CD8-positive, alpha-beta memory T cell (primary cell): Measurements from ENCODE around the gene A2M. TPM values are rescaled to one million over a fixed set of nuclear protein-coding genes. Genes with fewer than 3 reads are reported as not detected.
"Not testable (repeated sequence)": the region's sequence is repeated elsewhere in the genome, so short reads cannot be mapped to it uniquely, and the experiment has no call there.

Source experiments
- CTCF ChIA-PET: fragments of 350-600 bp; sonication (Branson Sonifier 250); formaldehyde crosslinking; loops from one replicate; lab custom pipeline; 2021; ENCODE audit warnings: antibody characterized with exemption; lab: Charles Lee
- POLR2A ChIA-PET: fragments of 350-600 bp; sonication (Branson Sonifier 250); formaldehyde crosslinking; loops from one replicate; lab custom pipeline; 2021; ENCODE audit warnings: antibody characterized with exemption; lab: Charles Lee
- DNase-seq, 5 donors: peaks; one replicate each; pipeline versions ENCODE4 v3.0.0 to v3.0.0-alpha.2; 2020 to 2022; ENCODE audit warnings: mixed read lengths in 1 of 5
- H3K27ac ChIP-seq: one replicate; pipeline ENCODE4 v1.7.0; 2013; ENCODE audit warnings: low read depth, mild to moderate bottlenecking, low read length, moderate library complexity
- H3K27me3 ChIP-seq: 2 replicates; pipeline ENCODE4 v1.7.0; 2013; ENCODE audit warnings: low read length, mild to moderate bottlenecking; ENCODE audit not compliant: insufficient read depth, poor library complexity, severe bottlenecking
- H3K36me3 ChIP-seq: 2 replicates; pipeline ENCODE4 v1.7.0; 2013; ENCODE audit warnings: mild to moderate bottlenecking, low read length, moderate library complexity; ENCODE audit not compliant: insufficient read depth
- H3K4me1 ChIP-seq: 2 replicates; pipeline ENCODE4 v1.7.0; 2013; ENCODE audit warnings: mild to moderate bottlenecking, low read length, moderate library complexity; ENCODE audit not compliant: insufficient read depth
- H3K4me3 ChIP-seq: 2 replicates; pipeline ENCODE4 v1.7.0; 2013; ENCODE audit warnings: mild to moderate bottlenecking, low read length
- H3K9me3 ChIP-seq: 2 replicates; pipeline ENCODE4 v1.7.0; 2013; ENCODE audit warnings: mild to moderate bottlenecking, low read length
- H3K27ac Mint-ChIP-seq, 8 donors: one replicate each; pipeline ENCODE4 v1.8.0; 2020 to 2021; ENCODE audit warnings: mixed read lengths in 8 of 8, mild to moderate bottlenecking in 6 of 8, inconsistent platforms in 3 of 8, moderate library complexity in 3 of 8
- H3K27me3 Mint-ChIP-seq, 2 donors: one replicate each; pipeline ENCODE4 v1.8.0; 2020 to 2021; ENCODE audit warnings: mixed read lengths in 2 of 2, mild to moderate bottlenecking in 1 of 2, moderate library complexity in 1 of 2
- H3K36me3 Mint-ChIP-seq, 3 donors: one replicate each; pipeline ENCODE4 v1.8.0; 2020 to 2021; ENCODE audit warnings: mixed read lengths in 3 of 3, inconsistent platforms in 1 of 3, mild to moderate bottlenecking in 1 of 3
- H3K4me1 Mint-ChIP-seq, 3 donors: one replicate each; pipeline ENCODE4 v1.8.0; 2020 to 2021; ENCODE audit warnings: mixed read lengths in 3 of 3, inconsistent platforms in 1 of 3, mild to moderate bottlenecking in 1 of 3
- H3K4me3 Mint-ChIP-seq, 7 donors: one replicate each; pipeline ENCODE4 v1.8.0; 2020 to 2021; ENCODE audit warnings: mixed read lengths in 7 of 7, mild to moderate bottlenecking in 6 of 7, moderate library complexity in 4 of 7, inconsistent platforms in 2 of 7
- H3K9me3 Mint-ChIP-seq, 5 donors: one replicate each; pipeline ENCODE4 v1.8.0; 2020 to 2022; ENCODE audit warnings: mixed read lengths in 5 of 5, mild to moderate bottlenecking in 3 of 5, moderate library complexity in 2 of 5, inconsistent platforms in 1 of 5
- polyA plus RNA-seq: library from polyadenylated mRNA; unstranded; fragments of 300-500 nt; fragmentation: Illumina TruSeq; gene quantifications from one replicate; pipeline ENCODE4 v1.2.3, GENCODE V29; 2021
- total RNA-seq, 2 experiments: library from RNA; stranded (reverse); gene quantifications; one replicate each; pipeline ENCODE4 v1.2.3, GENCODE V29; 2021

Gene A2M
- total and polyA plus RNA-seq, 3 experiments from 2014 or later, result 1.4 to 2.2 (median 1.6) TPM

- Histone ChIP-seq H3K9me3 (no peaks in the 10 kb centered on the region), H3K36me3 (no peaks in the 10 kb centered on the region), H3K27me3 (no peaks in the 10 kb centered on the region), H3K4me1 (no peaks in the 10 kb centered on the region), H3K4me3 (no peak overlapping the region), H3K27ac (no peak overlapping the region)
- H3K36me3 Mint-ChIP-seq, result peaks cover 22 to 46% (median 32%) of the 10 kb centered on the region in 3 donors
- peak overlapping the region in 2 of 7 donors; percentile 42 to 48 for H3K4me3 Mint-ChIP-seq
- peaks cover 20 to 30% (median 23%) of the 10 kb centered on the region in 5 donors for H3K9me3 Mint-ChIP-seq
- DNase-seq, result no peak
- H3K27ac Mint-ChIP-seq, result peak overlapping the region in 4 of 8 donors; percentile 19 to 80 (median 54)
- ChIA-PET POLR2A (no interaction called here), CTCF (no interaction called here)
- peaks cover 4 to 6% of the 10 kb centered on the region in 2 donors for H3K27me3 Mint-ChIP-seq
- H3K4me1 Mint-ChIP-seq, result peaks cover 29 to 42% (median 36%) of the 10 kb centered on the region in 3 donors
Observed at GRCh38 chr12:9143929-9144729, 28.4 kb upstream of the A2M start.

- Histone ChIP-seq H3K4me3 (no peak overlapping the region), H3K4me1 (no peaks in the 10 kb centered on the region), H3K27me3 (no peaks in the 10 kb centered on the region), H3K36me3 (no peaks in the 10 kb centered on the region), H3K9me3 (no peaks in the 10 kb centered on the region), H3K27ac (no peak overlapping the region)
- POLR2A ChIA-PET, result no interaction called here
- Mint-ChIP-seq H3K27ac (peak overlapping the region in 4 of 8 donors; percentile 11 to 83 (median 48)), H3K4me1 (peaks cover 38 to 47% (median 39%) of the 10 kb centered on the region in 3 donors), H3K4me3 (no peak overlapping the region), H3K36me3 (peaks cover 24 to 46% (median 28%) of the 10 kb centered on the region in 3 donors), H3K27me3 (peaks cover 4 to 6% of the 10 kb centered on the region in 2 donors), H3K9me3 (peaks cover 20 to 30% (median 23%) of the 10 kb centered on the region in 5 donors)
- no peak for DNase-seq
- CTCF ChIA-PET, result no interaction called here
Observed at GRCh38 chr12:9143137-9143536, 27.4 kb upstream of the A2M start.

- H3K27me3 ChIP-seq, H3K9me3 ChIP-seq, DNase-seq, H3K4me1 ChIP-seq, CTCF ChIA-PET, H3K36me3 ChIP-seq, H3K4me3 ChIP-seq, H3K27ac ChIP-seq, H3K27me3 Mint-ChIP-seq, POLR2A ChIA-PET: not testable (repeated sequence)
- Mint-ChIP-seq H3K4me1 (peaks cover 31 to 49% (median 33%) of the 10 kb centered on the region in 3 donors), H3K36me3 (peaks cover 15 to 26% (median 18%) of the 10 kb centered on the region in 3 donors), H3K27ac (peak overlapping the region in 4 of 8 donors; percentile 30 to 60 (median 48)), H3K4me3 (peak overlapping the region in 1 of 7 donors; percentile 16), H3K9me3 (peaks cover 8 to 14% (median 10%) of the 10 kb centered on the region in 5 donors)
Observed at GRCh38 chr12:9139588-9140290, 24.0 kb upstream of the A2M start.

GRCh38 chr12:9135903-9136310 is 20.2 kb upstream of the A2M start:
- no peaks in the 10 kb centered on the region for H3K9me3 ChIP-seq
- peaks cover 0 to 4% of the 10 kb centered on the region in 2 donors for H3K27me3 Mint-ChIP-seq
- POLR2A ChIA-PET, result no interaction called here
- no peak overlapping the region for H3K27ac ChIP-seq
- CTCF ChIA-PET, result interaction anchor here (1.1 kb wide), 1 partner anchor 11 kb away, joined by 3 read pairs; no protein-coding TSS in a partner anchor
- DNase-seq, result no peak
- H3K27me3 ChIP-seq, result no peaks in the 10 kb centered on the region
- H3K4me3 ChIP-seq, result no peak overlapping the region
- H3K36me3 ChIP-seq, result no peaks in the 10 kb centered on the region
- H3K4me1 ChIP-seq, result no peaks in the 10 kb centered on the region
- no peaks in the 10 kb centered on the region for H3K9me3 Mint-ChIP-seq
- H3K36me3 Mint-ChIP-seq, result peaks cover 9 to 23% (median 23%) of the 10 kb centered on the region in 3 donors
- H3K27ac Mint-ChIP-seq, result no peak overlapping the region
- H3K4me1 Mint-ChIP-seq, result peaks cover 34 to 49% (median 39%) of the 10 kb centered on the region in 3 donors
- H3K4me3 Mint-ChIP-seq, result no peak overlapping the region

- no peak for DNase-seq
Observed at GRCh38 chr12:9134981-9135628, 19.4 kb upstream of the A2M start.

GRCh38 chr12:9133216-9133916 is 17.6 kb upstream of the A2M start:
- no peak for DNase-seq
- H3K36me3 Mint-ChIP-seq, result peaks cover 16 to 39% (median 30%) of the 10 kb centered on the region in 3 donors
- no peak overlapping the region for H3K4me3 ChIP-seq
- H3K27me3 ChIP-seq, result no peaks in the 10 kb centered on the region
- peaks cover 0 to 4% (median 0%) of the 10 kb centered on the region in 5 donors for H3K9me3 Mint-ChIP-seq
- no peaks in the 10 kb centered on the region for H3K4me1 ChIP-seq
- ChIA-PET POLR2A (no interaction called here), CTCF (no interaction called here)
- H3K4me1 Mint-ChIP-seq, result peaks cover 21 to 47% (median 26%) of the 10 kb centered on the region in 3 donors
- H3K27ac ChIP-seq, result no peak overlapping the region
- no peaks in the 10 kb centered on the region for H3K9me3 ChIP-seq
- peaks cover 0 to 1% of the 10 kb centered on the region in 2 donors for H3K27me3 Mint-ChIP-seq
- H3K36me3 ChIP-seq, result no peaks in the 10 kb centered on the region
- H3K27ac Mint-ChIP-seq, result peak overlapping the region in 6 of 8 donors; percentile 10 to 91 (median 34)
- no peak overlapping the region for H3K4me3 Mint-ChIP-seq

More at GRCh38 chr12:9134981-9135628, 19.4 kb upstream of the A2M start:
- CTCF ChIA-PET, result interaction anchor here (1.1 kb wide), 1 partner anchor 10 kb away, joined by 3 read pairs; no protein-coding TSS in a partner anchor
- Mint-ChIP-seq H3K4me3 (no peak overlapping the region), H3K27ac (peak overlapping the region in 3 of 8 donors; percentile 4 to 18 (median 16)), H3K27me3 (peaks cover 0 to 4% of the 10 kb centered on the region in 2 donors), H3K36me3 (peaks cover 12 to 30% (median 23%) of the 10 kb centered on the region in 3 donors), H3K4me1 (peaks cover 34 to 53% (median 39%) of the 10 kb centered on the region in 3 donors), H3K9me3 (peaks cover 0 to under 1% (median 0%) of the 10 kb centered on the region in 5 donors)
- Histone ChIP-seq H3K4me3 (no peak overlapping the region), H3K27me3 (no peaks in the 10 kb centered on the region), H3K36me3 (no peaks in the 10 kb centered on the region), H3K9me3 (no peaks in the 10 kb centered on the region), H3K4me1 (no peaks in the 10 kb centered on the region), H3K27ac (no peak overlapping the region)
- POLR2A ChIA-PET, result no interaction called here

GRCh38 chr12:9132008-9132535 is 16.4 kb upstream of the A2M start:
- Histone ChIP-seq H3K27me3 (no peaks in the 10 kb centered on the region), H3K4me1 (no peaks in the 10 kb centered on the region), H3K27ac (no peak overlapping the region), H3K4me3 (no peak overlapping the region), H3K36me3 (no peaks in the 10 kb centered on the region), H3K9me3 (no peaks in the 10 kb centered on the region)
- CTCF ChIA-PET, result no interaction called here
- peaks cover 0 to 4% (median 0%) of the 10 kb centered on the region in 5 donors for H3K9me3 Mint-ChIP-seq
- H3K27ac Mint-ChIP-seq, result peak overlapping the region in 4 of 8 donors; percentile 5 to 67 (median 12)
- POLR2A ChIA-PET, result no interaction called here
- peaks cover 16 to 45% (median 42%) of the 10 kb centered on the region in 3 donors for H3K36me3 Mint-ChIP-seq
- peaks cover 17 to 34% (median 19%) of the 10 kb centered on the region in 3 donors for H3K4me1 Mint-ChIP-seq
- H3K4me3 Mint-ChIP-seq, result no peak overlapping the region
- no peak for DNase-seq
- peaks cover 0 to 1% of the 10 kb centered on the region in 2 donors for H3K27me3 Mint-ChIP-seq
